Hypothalamus (tissue), 51 donors: ENCODE data around the gene SRRM2.

Source experiments
- DNase-seq, 51 donors: peaks; one replicate each; lab custom pipeline; 2025; lab: John Stamatoyannopoulos, UW

The SRRM2 gene

GRCh38 chr16:2817340-2818271 is 65.2 kb downstream of the SRRM2 start:
- no peak for DNase-seq

- no peak for DNase-seq
Observed at GRCh38 chr16:2818272-2818876, 65.9 kb downstream of the SRRM2 start.

- DNase-seq: no peak
Observed at GRCh38 chr16:2819179-2819938, 66.9 kb downstream of the SRRM2 start.

- DNase-seq: no peak
Observed at GRCh38 chr16:2819939-2820835, 67.7 kb downstream of the SRRM2 start.
